NCI-H146 treated with DMSO at 0.1 percent for 48 hours (cell line): ENCODE measurements around the gene CCDC181.
"Not testable (repeated sequence)": the region's sequence is repeated elsewhere in the genome, so short reads cannot be mapped to it uniquely, and the experiment has no call there.

ENCODE experiments used
- DNase-seq: peaks from one replicate; lab custom pipeline; 2025; ENCODE audit not compliant: unreplicated experiment; lab: John Stamatoyannopoulos, UW

Gene CCDC181

DNA sequence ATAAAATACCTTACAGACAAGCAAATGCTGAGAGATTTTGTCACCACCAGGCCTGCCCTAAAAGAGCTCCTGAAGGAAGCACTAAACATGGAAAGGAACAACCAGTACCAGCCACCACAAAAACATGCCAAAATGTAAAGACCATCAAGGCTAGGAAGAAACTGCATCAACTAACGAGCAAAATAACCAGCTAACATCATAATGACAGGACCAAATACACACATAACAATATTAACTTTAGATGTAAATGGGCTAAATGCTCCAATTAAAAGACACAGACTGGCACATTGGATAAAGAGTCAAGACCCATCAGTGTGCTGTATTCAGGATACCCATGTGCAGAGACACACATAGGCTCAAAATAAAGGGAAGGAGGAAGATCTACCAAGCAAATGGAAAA, 24.7 kb downstream of the CCDC181 start:
- not testable (repeated sequence) for DNase-seq

GRCh38 chr1:169395955-169396354, 31.3 kb downstream of the CCDC181 start:
- DNase-seq, result no peak

DNA sequence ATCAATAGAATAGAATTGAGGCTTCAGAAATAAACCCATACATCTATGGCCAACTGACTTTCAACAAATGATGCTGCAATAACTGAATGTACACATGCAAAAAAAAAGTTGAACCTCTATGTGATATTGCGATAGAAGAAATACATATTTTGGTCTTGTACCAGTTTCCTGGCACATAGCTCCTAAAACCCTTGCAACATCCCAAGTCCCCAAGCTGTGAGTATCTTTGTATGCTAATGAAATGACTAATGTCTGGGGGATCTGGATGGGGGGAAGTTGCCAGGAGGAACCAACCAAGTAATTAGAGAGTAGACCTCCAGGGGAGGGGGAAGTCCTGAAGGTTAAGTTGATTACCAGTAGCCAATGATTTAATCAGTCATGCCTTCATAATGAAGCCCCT, 34.9 kb downstream of the CCDC181 start:
- no peak for DNase-seq

GRCh38 chr1:169390303-169390702, 37.0 kb downstream of the CCDC181 start:
- DNase-seq, result no peak

- DNase-seq, result no peak
These were observed 39.9 kb downstream of the CCDC181 start for GRCh38 chr1:169387399-169387798.

DNA sequence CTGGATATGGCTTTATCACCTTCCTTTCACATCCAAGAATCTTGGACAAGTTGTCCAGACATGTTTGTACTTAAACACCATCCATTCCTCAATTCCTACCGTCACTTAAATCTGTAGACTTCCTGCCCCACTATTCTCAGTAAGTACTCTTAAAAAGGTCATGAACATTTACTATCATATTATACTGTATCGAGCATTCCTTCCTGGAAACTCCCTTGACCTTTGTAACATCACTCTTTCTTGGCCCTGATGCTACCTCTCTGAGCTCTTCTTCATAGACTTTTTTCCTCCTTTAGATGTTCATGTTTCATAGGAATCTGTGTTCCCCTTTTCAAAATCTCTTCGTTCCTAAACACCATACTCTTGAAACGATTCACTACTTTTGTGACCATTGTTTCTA, 43.8 kb downstream of the CCDC181 start:
- no peak for DNase-seq

- DNase-seq, result no peak
These were observed 46.1 kb downstream of the CCDC181 start for GRCh38 chr1:169381162-169381561.

DNA sequence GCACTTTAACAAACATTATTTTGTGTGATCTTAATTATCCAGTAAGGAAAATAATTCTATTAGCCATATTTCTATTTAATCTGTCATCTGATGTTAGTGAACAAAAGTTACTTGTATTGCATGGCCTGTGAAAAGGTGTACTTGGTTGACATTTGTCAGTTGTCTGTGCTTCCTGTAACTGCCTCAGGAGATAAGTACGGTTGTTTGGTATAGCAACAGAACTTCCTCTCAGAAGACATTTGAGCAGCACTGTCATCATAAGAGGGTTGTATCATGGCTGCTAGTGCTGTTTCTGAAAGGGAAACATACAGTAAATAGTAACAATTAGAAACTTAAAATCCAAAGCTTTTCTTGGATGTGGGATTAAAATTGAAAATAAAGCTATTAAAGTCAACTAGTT, 55.9 kb downstream of the CCDC181 start:
- no peak for DNase-seq

GRCh38 chr1:169368406-169368769, 58.9 kb downstream of the CCDC181 start:
- peak; percentile 18 for DNase-seq

DNA sequence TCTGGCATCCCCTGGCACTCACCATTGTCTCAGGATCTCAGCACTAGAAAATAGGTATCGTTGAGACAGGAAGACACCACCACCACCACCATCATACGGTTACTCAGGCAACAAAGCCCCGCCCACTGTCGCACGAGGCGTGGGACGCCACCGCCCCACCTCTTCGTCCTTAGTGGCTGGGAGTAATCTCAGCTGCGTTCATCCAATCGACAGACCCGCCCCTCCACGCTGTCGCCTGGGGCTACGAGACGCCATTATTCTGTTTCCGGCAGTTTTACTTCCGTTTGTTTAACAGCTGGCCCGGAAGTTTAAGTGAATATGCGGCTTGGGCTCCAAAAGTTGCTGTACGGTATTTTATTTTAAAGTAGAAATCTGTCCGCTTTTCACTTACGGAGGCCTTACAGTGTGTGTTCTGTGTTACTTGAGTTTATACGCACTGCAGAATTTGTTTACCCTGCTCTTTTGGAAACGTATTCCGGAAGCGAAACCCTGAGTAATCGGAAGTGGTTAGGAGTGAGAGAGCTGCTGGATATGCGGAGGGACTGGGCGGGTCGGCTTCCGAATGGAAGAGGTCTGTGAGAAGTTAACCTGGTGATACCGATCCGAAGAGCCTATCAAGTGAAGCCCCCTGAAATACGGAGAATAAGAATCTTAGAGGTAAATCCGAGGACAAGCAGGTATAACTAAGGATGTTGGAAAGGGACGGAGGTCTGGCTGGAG, 59.4 kb downstream of the CCDC181 start, which contains the start of the genes BLZF1 and NME7:
Gene BLZF1, plus strand, starts transcription at position 510 of the 720 bp plus-strand sequence. CDS start 1,328 bp downstream, outside the sequence.
Gene NME7, minus strand, starts transcription at position 112 of the 720 bp plus-strand sequence. Its CDS starts 87 bp downstream, at position 25.
- peak; percentile 94 for DNase-seq

DNA sequence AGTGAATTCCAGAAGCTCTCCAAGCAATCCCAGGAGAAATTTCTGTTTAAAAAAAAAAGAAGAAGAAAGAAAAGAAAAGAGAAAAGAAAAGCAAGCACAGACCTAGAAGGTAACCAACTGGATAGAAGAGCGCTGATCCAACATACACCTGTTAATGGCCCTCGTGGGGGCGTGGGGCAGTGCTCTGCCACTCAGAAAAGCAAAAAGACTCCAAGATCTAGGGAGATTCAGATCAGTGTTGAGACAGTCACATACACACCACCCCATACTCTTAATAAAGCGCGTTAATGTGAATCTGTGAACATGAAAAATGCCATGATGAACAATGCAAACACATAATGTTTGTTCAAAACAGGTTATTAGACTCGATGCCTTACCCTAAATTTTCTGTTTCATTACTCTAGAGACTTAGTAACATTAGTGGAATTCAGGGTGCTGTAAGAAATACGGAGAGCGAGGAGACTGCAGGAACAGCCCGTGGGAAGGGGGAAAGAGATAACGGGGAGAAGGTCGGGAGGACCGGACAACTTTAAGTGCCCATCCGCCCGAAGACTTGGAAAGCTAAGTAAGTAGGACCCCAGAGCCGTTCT, 60.1 kb downstream of the CCDC181 start:
- DNase-seq, result no peak

DNA sequence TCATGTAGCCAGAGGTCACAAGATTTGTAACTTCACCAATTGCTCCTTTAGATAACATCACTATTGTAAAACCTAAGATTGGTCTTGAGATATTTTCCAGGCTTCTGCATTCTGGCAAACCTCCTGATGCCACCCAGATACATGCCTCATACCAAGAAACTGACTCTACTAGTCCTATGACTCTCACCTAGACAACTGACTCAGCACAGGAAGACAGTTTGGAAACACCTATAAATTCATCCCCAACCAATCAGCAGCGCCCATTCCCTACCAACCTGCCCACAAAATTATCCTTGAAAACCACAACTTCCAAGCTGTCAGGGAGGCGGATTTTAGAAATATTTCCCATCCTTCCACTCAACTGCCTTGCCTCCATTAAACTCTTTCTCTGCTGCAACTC, 62.3 kb downstream of the CCDC181 start:
- no peak for DNase-seq

GRCh38 chr1:169363046-169363730, 64.1 kb downstream of the CCDC181 start:
- DNase-seq, result no peak

- DNase-seq, result no peak
These were observed 66.0 kb downstream of the CCDC181 start for GRCh38 chr1:169361281-169361680.

DNA sequence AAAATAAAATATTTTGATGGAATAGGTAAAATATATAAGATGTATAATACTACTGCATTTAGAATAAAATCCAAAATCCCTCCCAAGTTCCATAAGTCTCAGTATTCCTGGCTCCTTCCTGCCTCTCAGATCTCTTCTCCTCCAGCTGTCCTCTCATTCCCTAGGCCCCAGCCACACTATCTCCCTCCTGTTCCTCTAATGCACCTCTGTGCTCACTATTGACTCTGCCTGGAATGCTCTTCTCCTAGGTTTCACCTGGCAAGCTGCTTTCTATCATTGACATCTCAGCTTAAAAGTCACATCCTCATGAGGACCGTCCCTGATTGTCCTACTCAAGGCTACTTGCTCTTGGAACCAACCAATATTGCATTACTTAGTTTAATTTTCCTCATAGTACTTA, 66.9 kb downstream of the CCDC181 start:
- no peak for DNase-seq

DNA sequence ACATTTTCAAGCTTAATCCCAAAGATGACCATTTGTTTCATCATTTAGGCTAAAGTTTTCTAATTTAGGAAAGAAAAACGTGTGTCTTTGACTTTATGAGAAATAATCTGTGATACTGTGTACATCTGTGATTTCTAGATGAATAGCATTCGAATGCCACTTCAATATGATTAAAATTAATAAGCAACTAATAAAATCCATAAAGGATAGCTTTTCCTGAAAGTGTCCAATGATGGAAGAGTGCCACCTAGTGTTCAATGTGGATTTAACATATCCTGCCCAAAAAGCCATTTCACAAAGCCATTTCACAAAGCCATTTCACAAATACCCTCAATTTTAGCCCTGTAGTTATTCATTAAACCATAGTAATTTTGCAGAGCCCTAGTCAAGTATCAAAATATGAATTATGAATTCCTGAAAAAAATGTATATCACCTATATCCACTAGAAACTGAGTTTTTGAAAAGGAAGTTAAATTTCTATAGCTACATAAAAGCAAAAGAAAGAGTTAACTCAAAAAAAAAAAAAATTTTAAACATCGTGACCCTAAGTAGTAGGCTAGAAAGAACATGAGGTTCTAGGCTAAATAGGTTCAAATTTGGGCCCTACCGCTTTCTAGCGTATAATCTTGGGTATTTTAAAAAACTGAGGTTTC, 78.8 kb downstream of the CCDC181 start:
- peak; percentile 43 for DNase-seq

DNA sequence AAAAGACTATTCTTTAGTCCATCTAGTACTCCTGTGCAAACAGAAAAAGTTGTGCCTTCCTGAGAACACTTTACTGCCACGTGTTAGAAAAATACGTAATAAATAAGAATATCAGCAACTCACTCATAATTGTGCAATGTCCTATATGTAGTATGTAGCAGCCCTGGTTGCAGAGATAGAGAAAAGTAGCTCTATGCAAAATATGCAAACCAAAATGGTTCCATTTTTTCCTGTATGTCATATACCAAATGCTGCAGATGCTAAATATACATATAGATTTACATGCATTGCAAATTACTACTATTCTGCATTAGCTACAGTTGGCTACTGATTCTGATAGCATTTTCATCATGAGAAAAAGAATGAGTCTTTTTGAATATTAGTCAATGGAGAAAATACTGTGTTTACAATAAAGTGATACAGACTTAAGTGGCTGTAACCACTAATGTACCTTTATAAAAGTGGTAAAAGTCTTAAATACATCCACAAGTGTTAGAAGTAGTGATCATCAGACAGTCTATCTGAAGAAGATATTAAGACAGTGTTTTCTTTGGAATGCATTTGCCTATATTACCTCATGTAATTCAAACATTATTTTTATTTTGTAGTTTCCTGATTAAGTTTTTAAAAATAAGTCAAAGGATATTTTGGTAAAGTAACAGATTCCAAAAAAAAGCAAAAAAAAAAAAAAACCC, 79.4 kb downstream of the CCDC181 start:
- no peak for DNase-seq

DNA sequence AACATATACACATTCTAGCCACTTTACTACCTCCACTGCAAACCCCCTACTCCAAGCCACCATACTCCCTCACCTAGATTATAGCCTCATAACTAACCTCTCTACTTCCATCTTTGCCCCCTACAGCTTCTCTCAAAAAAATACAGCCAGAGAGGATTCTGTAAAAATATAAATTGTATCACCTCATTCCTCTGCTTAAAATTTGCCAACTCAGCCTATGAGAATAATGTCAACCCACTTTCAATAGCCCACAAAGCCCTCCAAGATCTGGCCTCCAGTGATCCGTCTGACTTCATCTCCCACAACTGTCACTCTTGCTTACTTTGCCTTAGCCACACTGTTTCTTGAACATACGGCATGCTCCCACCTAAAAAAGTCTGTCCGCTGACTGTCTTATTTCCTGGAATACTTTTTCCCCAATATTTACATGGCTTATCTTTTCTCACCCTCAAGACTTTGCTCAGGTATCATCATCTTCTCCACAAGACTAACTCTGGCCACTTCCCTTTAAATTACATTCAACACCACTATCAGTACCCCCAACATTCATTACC, 81.2 kb downstream of the CCDC181 start:
- no peak for DNase-seq

DNA sequence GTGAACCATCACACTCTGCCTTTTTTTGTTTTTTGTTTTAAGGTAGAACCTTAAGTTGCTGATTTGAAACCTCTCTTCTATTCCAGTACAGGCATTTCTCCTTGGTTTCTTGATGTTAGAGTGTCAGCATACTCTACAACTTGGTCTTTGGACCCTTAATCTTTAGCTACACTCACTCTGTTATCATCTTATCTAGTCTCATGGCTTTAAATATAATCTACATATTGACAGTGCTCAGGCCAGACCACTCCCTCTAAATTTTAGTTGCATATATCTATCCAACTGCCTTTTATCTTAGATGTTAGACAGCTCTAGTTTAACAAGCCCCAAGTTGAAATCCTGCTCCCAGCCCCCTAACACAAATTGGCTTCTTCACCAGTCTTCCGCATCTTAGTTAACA, 81.8 kb downstream of the CCDC181 start:
- no peak for DNase-seq
